ENCODE measurements around the gene METTL21C.

The METTL21C gene

DNA sequence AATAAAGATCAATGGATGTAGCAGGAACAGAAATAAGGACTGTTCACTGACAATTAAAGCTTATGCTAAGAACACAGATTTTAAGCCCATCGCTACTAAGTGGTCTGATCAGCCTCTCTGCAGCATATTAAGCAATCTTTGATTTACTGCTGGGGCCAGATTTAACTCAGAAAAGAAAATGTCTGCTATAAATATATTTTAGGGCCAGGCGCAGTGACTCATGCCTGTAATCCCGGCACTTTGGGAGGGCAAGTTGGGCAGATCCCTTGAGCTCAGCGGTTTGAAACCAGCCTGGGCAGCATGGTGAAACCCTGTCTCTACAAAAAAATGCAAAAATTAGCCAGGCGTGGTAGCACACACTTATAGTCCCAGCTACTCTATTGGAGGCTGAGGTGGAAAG, 43.0 kb downstream of the METTL21C start:
- DNase-seq (ENCODE audit: low read depth), result no peak

GRCh38 chr13:102651392-102651791, 43.5 kb downstream of the METTL21C start:
- H3K4me3 ChIP-seq (ENCODE audit: low read depth, low read length), result no peak overlapping the region
- DNase-seq (ENCODE audit: low read depth), result no peak
- TF ChIP-seq, protein P1, sequence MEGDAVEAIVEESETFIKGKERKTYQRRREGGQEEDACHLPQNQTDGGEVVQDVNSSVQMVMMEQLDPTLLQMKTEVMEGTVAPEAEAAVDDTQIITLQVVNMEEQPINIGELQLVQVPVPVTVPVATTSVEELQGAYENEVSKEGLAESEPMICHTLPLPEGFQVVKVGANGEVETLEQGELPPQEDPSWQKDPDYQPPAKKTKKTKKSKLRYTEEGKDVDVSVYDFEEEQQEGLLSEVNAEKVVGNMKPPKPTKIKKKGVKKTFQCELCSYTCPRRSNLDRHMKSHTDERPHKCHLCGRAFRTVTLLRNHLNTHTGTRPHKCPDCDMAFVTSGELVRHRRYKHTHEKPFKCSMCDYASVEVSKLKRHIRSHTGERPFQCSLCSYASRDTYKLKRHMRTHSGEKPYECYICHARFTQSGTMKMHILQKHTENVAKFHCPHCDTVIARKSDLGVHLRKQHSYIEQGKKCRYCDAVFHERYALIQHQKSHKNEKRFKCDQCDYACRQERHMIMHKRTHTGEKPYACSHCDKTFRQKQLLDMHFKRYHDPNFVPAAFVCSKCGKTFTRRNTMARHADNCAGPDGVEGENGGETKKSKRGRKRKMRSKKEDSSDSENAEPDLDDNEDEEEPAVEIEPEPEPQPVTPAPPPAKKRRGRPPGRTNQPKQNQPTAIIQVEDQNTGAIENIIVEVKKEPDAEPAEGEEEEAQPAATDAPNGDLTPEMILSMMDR (IDR thresholded peaks at IDR 0.05; ENCODE audit: low read depth, low read length, missing control alignments), result no peak

More for the DNA sequence above, 43.0 kb downstream of the METTL21C start:
- TF ChIP-seq, protein P1 (IDR thresholded peaks at IDR 0.05; ENCODE audit: low read depth, low read length, missing control alignments), result no peak
- H3K4me3 ChIP-seq (ENCODE audit: low read depth, low read length), result no peak overlapping the region

- no peak overlapping the region for H3K4me3 ChIP-seq (ENCODE audit: low read depth, low read length)
- no peak for DNase-seq (ENCODE audit: low read depth)
- TF ChIP-seq, protein P1 (IDR thresholded peaks at IDR 0.05; ENCODE audit: low read depth, low read length, missing control alignments), result no peak
Measured at GRCh38 chr13:102650444-102650843, 44.4 kb downstream of the METTL21C start.

DNA sequence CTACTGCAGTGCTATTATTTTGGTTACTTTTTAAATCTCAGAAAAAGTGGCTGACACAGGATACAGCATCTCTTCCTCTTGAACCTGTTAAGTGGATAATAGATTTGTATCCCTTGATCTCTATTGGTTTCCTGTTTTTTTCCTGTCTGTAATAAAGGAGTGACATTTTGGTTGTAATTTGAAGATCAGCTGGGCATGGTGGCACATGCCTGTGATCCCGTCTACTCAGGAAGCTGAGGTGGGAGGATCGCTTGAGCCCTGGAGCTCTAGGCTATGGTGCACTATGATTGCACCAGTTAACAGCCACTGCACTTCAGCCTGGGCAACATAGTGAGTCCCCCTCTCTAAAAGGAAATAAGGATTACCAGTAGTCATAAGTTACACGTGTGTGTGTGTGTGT, 46.8 kb downstream of the METTL21C start:
- no peak for DNase-seq (ENCODE audit: low read depth)
- no peak overlapping the region for H3K4me3 ChIP-seq (ENCODE audit: low read depth, low read length)
- TF ChIP-seq, protein P1 (IDR thresholded peaks at IDR 0.05; ENCODE audit: low read depth, low read length, missing control alignments), result no peak

DNA sequence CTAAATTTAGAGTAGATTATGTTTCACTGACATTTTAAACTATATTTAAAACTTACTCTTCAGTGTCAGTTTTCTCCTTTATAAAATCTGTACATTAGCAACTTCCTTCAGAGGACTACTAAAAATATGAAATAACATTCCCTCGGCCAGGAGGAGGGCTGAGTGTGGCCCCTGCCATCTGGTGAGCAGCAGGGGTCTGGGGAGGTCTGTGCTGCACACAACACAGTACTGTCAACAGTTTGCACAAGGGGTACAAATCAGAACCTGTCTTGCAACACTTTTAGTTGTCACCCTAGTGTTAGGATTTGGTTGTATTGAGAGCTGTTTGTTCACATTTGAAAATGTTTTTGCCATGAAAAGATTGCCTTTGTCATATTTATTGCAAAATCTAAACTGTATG, 49.1 kb downstream of the METTL21C start:
- H3K4me3 ChIP-seq (ENCODE audit: low read depth, low read length), result no peak overlapping the region
- TF ChIP-seq, protein P1 (IDR thresholded peaks at IDR 0.05; ENCODE audit: low read depth, low read length, missing control alignments), result no peak
- no peak for DNase-seq (ENCODE audit: low read depth)

DNA sequence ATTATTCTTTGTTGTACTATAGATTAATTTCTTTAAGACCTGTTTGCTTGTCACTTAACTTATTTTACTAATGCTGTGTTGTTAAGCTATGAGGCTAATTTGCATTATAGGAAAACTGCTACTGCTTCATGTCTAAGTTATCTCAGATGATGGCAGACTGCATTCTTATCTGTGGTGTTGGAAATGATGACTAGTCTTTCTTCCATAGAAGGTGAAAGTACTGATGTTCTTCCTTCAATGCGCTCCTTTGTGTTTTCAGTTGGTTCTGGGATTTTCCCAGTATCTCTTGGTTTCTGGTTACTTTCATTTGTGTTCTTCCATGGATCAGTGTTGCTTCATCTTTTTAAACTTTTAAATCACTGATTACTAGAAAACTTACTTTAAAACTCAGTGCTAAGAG, 51.2 kb downstream of the METTL21C start:
- no peak overlapping the region for H3K4me3 ChIP-seq (ENCODE audit: low read depth, low read length)
- DNase-seq (ENCODE audit: low read depth), result no peak
- TF ChIP-seq, protein P1 (IDR thresholded peaks at IDR 0.05; ENCODE audit: low read depth, low read length, missing control alignments), result no peak

- TF ChIP-seq, protein P1 (IDR thresholded peaks at IDR 0.05; ENCODE audit: low read depth, low read length, missing control alignments), result no peak
- no peak overlapping the region for H3K4me3 ChIP-seq (ENCODE audit: low read depth, low read length)
- DNase-seq (ENCODE audit: low read depth), result no peak
Measured at GRCh38 chr13:102642475-102642874, 52.4 kb downstream of the METTL21C start.
